ENCODE measurements around the gene ARHGAP22.

GRCh38 chr10:48587101-48587500 lies 17.8 kb downstream of the ARHGAP22 start:
- TF ChIP-seq RXRA (IDR thresholded peaks at IDR 0.05; ENCODE audit: borderline replicate concordance, low read depth) (no peak), CTCF (IDR thresholded peaks at IDR 0.05) (no peak), MXI1 (IDR thresholded peaks at IDR 0.05; ENCODE audit: low read depth, low read length) (no peak), TCF12 (IDR thresholded peaks at IDR 0.05) (no peak), RFX5 (IDR thresholded peaks at IDR 0.05; ENCODE audit: low read length) (no peak), ELF1 (IDR thresholded peaks at IDR 0.05) (no peak)
